ENCODE measurements around the gene CBR4. TPM values are rescaled to one million over a fixed set of nuclear protein-coding genes. Genes with fewer than 3 reads are reported as not detected.
"Not testable (repeated sequence)": the region's sequence is repeated elsewhere in the genome, so short reads cannot be mapped to it uniquely, and the experiment has no call there.

CBR4 gene
- total and polyA plus RNA-seq, 2 donors (not counting 1 experiment from before 2014, with no cell fraction given), result 3.3 to 19.0 TPM

DNA sequence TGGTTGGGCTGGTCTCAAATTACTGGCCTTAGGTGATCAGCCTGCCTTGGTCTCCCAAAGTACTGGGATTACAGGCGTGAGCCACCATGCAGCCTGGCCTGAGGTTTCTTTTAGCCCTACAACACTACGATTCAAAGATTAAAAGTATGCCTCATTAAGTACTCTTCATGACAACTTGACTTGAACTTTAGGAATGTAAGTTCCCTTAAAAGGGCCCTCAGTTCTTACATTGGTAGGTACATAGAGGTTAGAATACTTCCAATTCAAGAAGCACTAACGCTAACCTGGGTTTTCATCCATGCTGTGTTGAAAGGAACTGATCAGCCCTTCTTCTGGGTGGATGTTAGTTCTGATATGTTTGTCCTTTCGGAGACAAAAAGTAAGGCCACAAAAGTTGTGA, 15.1 kb downstream of the CBR4 start:
- no peaks in the 10 kb centered on the region for H3K4me1 ChIP-seq (ENCODE audit: control insufficient read depth, extremely low read depth, insufficient read depth, low read length)
- H3K36me3 ChIP-seq (ENCODE audit: control insufficient read depth, insufficient read depth, low read length), result peaks cover 2% of the 10 kb centered on the region
- H3K9ac ChIP-seq (ENCODE audit: insufficient read depth, low read length), result no peak overlapping the region
- H3K79me2 ChIP-seq (ENCODE audit: control insufficient read depth, insufficient read depth, low read length), result no peaks in the 10 kb centered on the region
- H3K4me3 ChIP-seq (replicated peaks in 1 of 4; ENCODE audit: control extremely low read depth in 1 of 4, insufficient read depth in 1 of 4, low read depth in 3 of 4, low read length in 4 of 4), result no peak overlapping the region
- no peak overlapping the region for H3K27ac ChIP-seq (ENCODE audit: insufficient read depth, low read length)
- H3K9me3 ChIP-seq (ENCODE audit: control insufficient read depth, insufficient read depth, low read depth, low read length), result no peaks in the 10 kb centered on the region
- no peak for DNase-seq (ENCODE audit: low read depth in 2 of 2)
- no peak for TF ChIP-seq EZH2 (IDR thresholded peaks at IDR 0.05; ENCODE audit: low read length, missing control alignments)
- TF ChIP-seq CTCF (conservative IDR thresholded peaks at IDR 0.05 in 1 of 2, IDR thresholded peaks at IDR 0.05 in 1 of 2; ENCODE audit: low read depth in 1 of 2, low read length in 2 of 2), result no peak
- H3K4me2 ChIP-seq (ENCODE audit: extremely low read depth, insufficient read depth, low read length), result no peak overlapping the region
- H3K27me3 ChIP-seq (ENCODE audit: control insufficient read depth, insufficient read depth, low read length), result no peaks in the 10 kb centered on the region
- no peak overlapping the region for H2AFZ ChIP-seq (ENCODE audit: low read length)
- H4K20me1 ChIP-seq (ENCODE audit: control insufficient read depth, extremely low read depth, insufficient read depth, low read length), result no peaks in the 10 kb centered on the region

DNA sequence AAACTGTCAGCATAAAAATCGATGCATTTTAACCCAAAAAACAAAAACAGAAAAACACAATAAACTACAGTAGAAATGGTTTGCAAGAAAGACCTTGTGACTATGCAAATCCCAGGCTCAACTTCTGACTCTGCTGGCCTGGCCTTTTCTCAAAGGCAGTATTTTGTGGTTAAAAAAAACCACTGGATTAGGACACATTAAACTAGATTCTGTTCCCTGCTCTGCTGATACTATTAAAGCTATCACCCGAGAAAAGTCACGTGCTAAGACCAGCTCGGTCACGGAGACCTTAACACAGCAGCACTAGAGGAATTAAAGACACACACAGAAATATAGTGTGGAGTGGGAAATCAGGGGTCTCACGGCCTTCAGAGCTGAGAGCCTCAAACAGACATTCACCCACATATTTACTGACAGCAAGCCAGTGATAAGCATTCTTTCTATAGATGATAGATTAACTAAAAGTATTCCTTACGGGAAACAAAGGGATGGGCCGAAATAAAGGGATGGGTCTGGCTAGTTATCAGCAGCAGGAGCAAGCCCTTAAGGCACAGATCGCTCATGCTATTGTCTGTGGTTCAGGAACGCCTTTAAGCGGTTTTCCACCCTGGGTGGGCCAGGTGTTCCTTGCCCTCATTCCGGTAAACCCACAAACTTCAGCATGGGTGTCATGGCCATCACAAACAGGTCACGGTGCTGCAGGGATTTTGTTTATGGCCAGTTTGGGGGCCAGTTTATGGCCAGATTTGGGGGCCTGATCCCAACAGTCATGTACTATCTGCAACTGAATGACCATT, 16.1 kb downstream of the CBR4 start:
- no peaks in the 10 kb centered on the region for H3K79me2 ChIP-seq (ENCODE audit: control insufficient read depth, insufficient read depth, low read length)
- peak in 1 of 2 donors; percentile 32 for DNase-seq (ENCODE audit: low read depth in 2 of 2)
- no peak overlapping the region for H2AFZ ChIP-seq (ENCODE audit: low read length)
- no peaks in the 10 kb centered on the region for H3K9me3 ChIP-seq (ENCODE audit: control insufficient read depth, insufficient read depth, low read depth, low read length)
- H4K20me1 ChIP-seq (ENCODE audit: control insufficient read depth, extremely low read depth, insufficient read depth, low read length), result no peaks in the 10 kb centered on the region
- no peak overlapping the region for H3K27ac ChIP-seq (ENCODE audit: insufficient read depth, low read length)
- H3K4me1 ChIP-seq (ENCODE audit: control insufficient read depth, extremely low read depth, insufficient read depth, low read length), result no peaks in the 10 kb centered on the region
- H3K4me3 ChIP-seq (replicated peaks in 1 of 4; ENCODE audit: control extremely low read depth in 1 of 4, insufficient read depth in 1 of 4, low read depth in 3 of 4, low read length in 4 of 4), result no peak overlapping the region
- no peaks in the 10 kb centered on the region for H3K27me3 ChIP-seq (ENCODE audit: control insufficient read depth, insufficient read depth, low read length)
- no peak overlapping the region for H3K4me2 ChIP-seq (ENCODE audit: extremely low read depth, insufficient read depth, low read length)
- TF ChIP-seq CTCF (conservative IDR thresholded peaks at IDR 0.05 in 1 of 2, IDR thresholded peaks at IDR 0.05 in 1 of 2; ENCODE audit: low read depth in 1 of 2, low read length in 2 of 2), result no peak
- no peak overlapping the region for H3K9ac ChIP-seq (ENCODE audit: insufficient read depth, low read length)
- peaks cover 2% of the 10 kb centered on the region for H3K36me3 ChIP-seq (ENCODE audit: control insufficient read depth, insufficient read depth, low read length)

DNA sequence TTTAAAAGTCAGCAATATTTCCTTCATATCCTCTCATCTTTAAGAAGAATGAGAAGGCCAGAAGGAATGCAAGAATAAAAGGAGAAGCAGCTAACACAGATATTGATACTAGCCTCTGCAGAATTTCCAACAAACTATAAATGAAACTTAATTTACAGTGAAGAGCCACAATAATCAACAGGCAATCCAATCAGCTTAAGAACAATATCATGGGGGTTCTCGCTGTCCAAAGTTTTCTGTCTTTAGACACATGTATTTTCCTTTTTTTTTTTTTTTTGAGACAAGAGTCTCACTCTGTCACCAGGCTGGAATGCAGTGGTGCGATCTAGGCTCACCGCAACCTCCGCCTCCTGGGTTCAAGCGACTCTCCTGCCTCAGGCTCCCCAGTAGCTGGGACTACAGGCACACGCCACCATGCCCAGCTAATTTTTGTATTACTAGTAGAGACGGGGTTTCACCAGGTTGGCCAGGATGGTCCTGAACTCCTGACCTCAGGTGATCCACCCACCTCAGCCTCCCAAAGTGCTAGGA, 17.0 kb downstream of the CBR4 start:
- not testable (repeated sequence) for H3K27ac ChIP-seq (ENCODE audit: insufficient read depth, low read length); H3K36me3 ChIP-seq (ENCODE audit: control insufficient read depth, insufficient read depth, low read length); H3K4me3 ChIP-seq (replicated peaks in 1 of 4; ENCODE audit: control extremely low read depth in 1 of 4, insufficient read depth in 1 of 4, low read depth in 3 of 4, low read length in 4 of 4); H3K4me1 ChIP-seq (ENCODE audit: control insufficient read depth, extremely low read depth, insufficient read depth, low read length); H3K27me3 ChIP-seq (ENCODE audit: control insufficient read depth, insufficient read depth, low read length); H4K20me1 ChIP-seq (ENCODE audit: control insufficient read depth, extremely low read depth, insufficient read depth, low read length); H3K9me3 ChIP-seq (ENCODE audit: control insufficient read depth, insufficient read depth, low read depth, low read length); H2AFZ ChIP-seq (ENCODE audit: low read length); H3K79me2 ChIP-seq (ENCODE audit: control insufficient read depth, insufficient read depth, low read length); H3K9ac ChIP-seq (ENCODE audit: insufficient read depth, low read length); DNase-seq (ENCODE audit: low read depth in 2 of 2); H3K4me2 ChIP-seq (ENCODE audit: extremely low read depth, insufficient read depth, low read length)
